ENCODE data around the gene NR2F1-AS1. TPM values are rescaled to one million over a fixed set of nuclear protein-coding genes. Genes with fewer than 3 reads are reported as not detected.

The NR2F1-AS1 gene
- total RNA-seq, 1 donor from 2014 or later = 6.9 TPM

GRCh38 chr5:93588352-93589151 is 7.5 kb upstream of the NR2F1-AS1 start:
- no peaks in the 10 kb centered on the region for H3K9me3 ChIP-seq (ENCODE audit: insufficient read depth, low read depth, low read length)
- H3K4me2 ChIP-seq (ENCODE audit: low read length) = peak overlapping the region; percentile 91
- H3K4me1 ChIP-seq (ENCODE audit: insufficient read depth, low read length) = peaks cover 46% of the 10 kb centered on the region
- Mint-ChIP-seq H3K27me3 (ENCODE audit: low read depth, unreplicated experiment) (peaks cover 75% of the 10 kb centered on the region), H3K9me3 (ENCODE audit: unreplicated experiment) (peaks cover 12% of the 10 kb centered on the region), H3K4me1 (ENCODE audit: low read depth, unreplicated experiment) (peaks cover 10% of the 10 kb centered on the region), H3K36me3 (ENCODE audit: low read depth, unreplicated experiment) (peaks cover 14% of the 10 kb centered on the region), H3K4me3 (ENCODE audit: unreplicated experiment) (peak overlapping the region; percentile 81), H3K27ac (ENCODE audit: unreplicated experiment) (peak overlapping the region; percentile 29)
- H3K36me3 ChIP-seq (ENCODE audit: insufficient read depth, low read length) = peaks cover 12% of the 10 kb centered on the region
- peak overlapping the region; percentile 97 for H3K9ac ChIP-seq (ENCODE audit: low read length)
- H3K27ac ChIP-seq (ENCODE audit: low read depth, low read length) = peak overlapping the region; percentile 75
- TF ChIP-seq CTCF (IDR thresholded peaks at IDR 0.05; ENCODE audit: insufficient read depth, low read depth, low read length) = no peak
- TF ChIP-seq EZH2 (IDR thresholded peaks at IDR 0.05; ENCODE audit: insufficient read depth, low read length) = no peak
- H3K79me2 ChIP-seq (ENCODE audit: insufficient read depth, low read length) = peaks cover 92% of the 10 kb centered on the region
- peak overlapping the region; percentile 20 for H2AFZ ChIP-seq (ENCODE audit: low read depth, low read length)
- H3K4me3 ChIP-seq (ENCODE audit: insufficient read depth, low read depth, low read length) = peak overlapping the region; percentile 93
- DNase-seq (ENCODE audit: low read depth) (no peak), FAIRE-seq (no peak)
- H3K27me3 ChIP-seq (ENCODE audit: insufficient read depth, low read length) = no peaks in the 10 kb centered on the region
- peaks cover 50% of the 10 kb centered on the region for H4K20me1 ChIP-seq (ENCODE audit: insufficient read depth, low read length)

- Histone ChIP-seq H4K20me1 (ENCODE audit: insufficient read depth, low read length) (peaks cover 45% of the 10 kb centered on the region), H3K79me2 (ENCODE audit: insufficient read depth, low read length) (peaks cover 91% of the 10 kb centered on the region), H3K36me3 (ENCODE audit: insufficient read depth, low read length) (peaks cover 12% of the 10 kb centered on the region), H3K27ac (ENCODE audit: low read depth, low read length) (peak overlapping the region; percentile 75), H3K4me2 (ENCODE audit: low read length) (peak overlapping the region; percentile 91), H3K4me3 (ENCODE audit: insufficient read depth, low read depth, low read length) (peak overlapping the region; percentile 93), H2AFZ (ENCODE audit: low read depth, low read length) (peak overlapping the region; percentile 20), H3K9me3 (ENCODE audit: insufficient read depth, low read depth, low read length) (no peaks in the 10 kb centered on the region), H3K4me1 (ENCODE audit: insufficient read depth, low read length) (peaks cover 38% of the 10 kb centered on the region), H3K9ac (ENCODE audit: low read length) (peak overlapping the region; percentile 97), H3K27me3 (ENCODE audit: insufficient read depth, low read length) (no peaks in the 10 kb centered on the region)
- no peak for TF ChIP-seq CTCF (IDR thresholded peaks at IDR 0.05; ENCODE audit: insufficient read depth, low read depth, low read length)
- no peak for TF ChIP-seq EZH2 (IDR thresholded peaks at IDR 0.05; ENCODE audit: insufficient read depth, low read length)
- Mint-ChIP-seq H3K27ac (ENCODE audit: unreplicated experiment) (no peak overlapping the region), H3K27me3 (ENCODE audit: low read depth, unreplicated experiment) (peaks cover 67% of the 10 kb centered on the region), H3K36me3 (ENCODE audit: low read depth, unreplicated experiment) (peaks cover 11% of the 10 kb centered on the region), H3K4me1 (ENCODE audit: low read depth, unreplicated experiment) (peaks cover 10% of the 10 kb centered on the region), H3K4me3 (ENCODE audit: unreplicated experiment) (no peak overlapping the region), H3K9me3 (ENCODE audit: unreplicated experiment) (peaks cover 12% of the 10 kb centered on the region)
- DNase-seq (ENCODE audit: low read depth) = no peak
- FAIRE-seq = no peak
Measured at GRCh38 chr5:93587597-93588351, 6.8 kb upstream of the NR2F1-AS1 start.
